DMS153 treated with DMSO at 0.1 percent for 48 hours (cell line): ENCODE measurements around the gene KLK1.
"Not testable (repeated sequence)": the region's sequence is repeated elsewhere in the genome, so short reads cannot be mapped to it uniquely, and the experiment has no call there.

Experiments used
- DNase-seq: peaks from one replicate; lab custom pipeline; 2025; ENCODE audit not compliant: unreplicated experiment; lab: John Stamatoyannopoulos, UW

The KLK1 gene

GRCh38 chr19:50817941-50818858 is 5.4 kb downstream of the KLK1 start:
- DNase-seq: peak; percentile 58

DNA sequence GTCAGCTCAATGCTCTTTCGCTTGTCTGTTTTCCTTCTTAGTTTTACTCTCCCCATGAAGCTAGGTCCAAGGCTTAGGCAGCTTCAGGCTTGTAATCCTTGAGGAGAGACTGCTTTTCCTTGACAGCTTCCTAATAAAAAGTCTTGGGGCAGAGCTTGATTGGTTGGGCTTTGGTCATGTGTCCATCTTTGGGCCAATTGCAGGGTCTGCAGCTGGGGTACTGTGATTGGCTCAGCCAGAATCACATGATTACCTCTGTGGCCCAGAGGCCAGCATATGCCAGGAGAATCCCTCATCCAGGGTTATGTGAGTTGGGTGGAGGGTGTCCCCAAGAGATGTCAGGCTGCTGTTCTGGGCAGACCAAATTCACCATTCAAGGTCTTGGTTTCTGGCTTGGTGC is 8.1 kb downstream of the KLK1 start:
- DNase-seq: no peak

GRCh38 chr19:50814883-50815282 is 8.7 kb downstream of the KLK1 start:
- DNase-seq: no peak

- DNase-seq: no peak
Measured at GRCh38 chr19:50812474-50812873, 11.1 kb downstream of the KLK1 start.

GRCh38 chr19:50811622-50812238 is 11.9 kb downstream of the KLK1 start:
- not testable (repeated sequence) for DNase-seq

- no peak for DNase-seq
Measured at GRCh38 chr19:50808856-50809255, 14.7 kb downstream of the KLK1 start.

- peak; percentile 93 for DNase-seq
Measured at GRCh38 chr19:50804420-50805272, 18.9 kb downstream of the KLK1 start.

DNA sequence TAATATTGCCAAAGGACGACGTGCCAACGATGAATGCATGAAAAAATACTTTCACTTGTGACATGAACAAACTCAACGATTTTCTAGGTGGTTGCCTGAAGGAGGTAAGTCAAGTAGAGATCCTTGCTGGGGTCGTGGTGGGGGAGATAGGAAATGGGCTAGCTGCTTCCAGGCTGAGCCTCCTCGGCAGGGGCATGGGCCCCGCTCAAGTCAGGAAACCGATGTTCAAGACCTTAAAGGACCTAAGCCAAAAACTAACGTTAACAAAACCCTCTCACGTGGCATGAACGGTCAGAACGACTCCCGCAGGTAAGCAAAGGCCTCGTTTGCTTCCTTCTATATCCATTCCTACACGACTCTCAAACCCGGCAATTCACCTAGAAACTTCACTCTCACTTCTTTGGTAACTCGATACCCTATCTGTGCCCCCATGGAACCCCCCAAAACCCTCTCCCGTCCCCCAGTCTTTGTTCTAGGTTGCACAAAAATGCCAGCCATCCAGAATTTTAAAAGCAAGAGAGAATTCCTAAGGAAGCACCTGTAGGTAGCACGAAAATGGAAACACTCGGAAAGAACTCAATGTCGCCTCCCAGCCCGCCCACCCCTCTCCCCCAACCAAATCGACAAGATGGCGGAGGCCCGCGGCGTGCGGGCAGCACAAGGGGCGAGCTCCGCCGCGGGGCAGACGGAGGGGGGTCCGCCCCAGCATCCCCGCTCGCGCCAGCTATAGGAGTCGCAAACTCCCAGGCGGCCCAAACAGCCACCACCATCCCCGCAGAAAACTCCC is 19.8 kb downstream of the KLK1 start:
- no peak for DNase-seq

DNA sequence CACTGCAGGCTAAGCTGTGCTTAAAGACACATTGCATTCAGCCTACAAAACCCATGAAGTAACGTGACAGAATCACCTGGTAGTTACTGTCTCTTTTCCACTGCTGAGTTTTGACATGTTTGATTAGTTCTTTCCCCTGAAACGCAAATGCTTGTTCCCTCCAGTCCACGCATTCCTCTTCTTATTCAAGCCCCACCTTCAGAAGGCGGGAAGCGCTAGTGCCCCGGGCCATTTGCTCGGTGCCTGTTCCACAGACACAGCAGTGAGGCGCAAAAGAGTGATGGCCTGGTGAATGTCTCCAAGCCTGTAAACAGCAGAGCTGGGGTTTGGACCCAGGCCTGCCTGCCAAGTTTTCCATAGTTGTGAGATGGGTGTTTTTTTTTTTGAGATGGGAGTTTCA is 22.5 kb downstream of the KLK1 start:
- no peak for DNase-seq

DNA sequence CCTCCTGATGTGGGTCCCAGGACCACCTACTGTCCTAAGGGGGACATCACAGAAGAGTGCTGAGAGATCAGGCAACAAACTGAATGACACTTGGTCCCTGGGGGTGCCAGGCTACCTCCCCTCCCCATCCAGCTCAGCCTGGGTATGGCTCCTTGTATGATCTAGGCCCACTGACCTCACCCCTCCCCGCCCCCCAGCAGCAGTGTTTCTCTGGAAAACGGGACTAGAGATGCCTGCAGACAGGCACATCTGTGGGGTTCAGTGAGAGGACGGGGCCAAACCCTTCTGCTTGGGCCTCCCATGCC is 24.1 kb downstream of the KLK1 start:
- no peak for DNase-seq

DNA sequence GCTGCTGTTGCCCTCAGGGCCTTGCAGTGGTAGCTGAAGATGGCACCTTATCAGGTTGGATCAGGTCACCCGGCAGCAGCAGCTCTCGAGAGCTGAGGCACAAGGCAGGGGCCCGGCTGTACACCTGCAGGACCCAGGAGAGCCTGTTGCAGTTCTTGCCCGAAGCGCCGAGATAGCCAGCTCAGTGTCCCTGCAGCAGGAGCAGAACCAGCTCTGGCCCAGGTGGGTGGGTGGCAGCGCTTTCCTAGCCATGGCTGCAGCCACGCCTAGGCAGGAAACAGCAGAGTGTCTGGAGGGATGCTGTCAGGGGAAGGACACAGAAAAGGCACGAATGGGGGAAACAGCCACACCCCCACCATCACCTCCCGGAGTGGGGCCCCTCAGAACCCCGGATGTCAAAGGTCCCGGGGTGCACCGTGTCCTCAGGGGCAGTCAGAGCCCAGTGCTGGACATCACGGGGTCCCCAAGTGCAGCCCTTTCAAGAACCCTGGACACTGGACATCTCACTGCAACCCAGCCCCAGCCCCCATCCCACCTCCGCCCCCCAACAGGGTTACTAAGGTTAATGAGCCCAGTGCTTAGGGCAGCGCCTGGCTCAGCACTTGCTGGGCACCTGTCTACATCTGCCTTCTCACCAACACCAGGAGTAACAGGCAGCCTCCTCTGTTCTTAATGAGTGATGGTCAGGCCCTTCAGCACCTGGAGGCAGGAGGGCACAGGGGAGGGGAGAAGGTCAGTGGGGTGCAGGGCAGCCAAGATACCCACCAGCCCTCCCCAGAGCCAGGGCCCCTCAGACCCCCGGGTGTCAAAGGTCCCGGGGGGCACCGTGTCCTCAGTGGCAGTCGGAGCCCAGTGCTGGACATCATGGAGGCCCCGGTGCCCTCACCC is 24.7 kb downstream of the KLK1 start:
- no peak for DNase-seq

- DNase-seq: no peak
Measured at GRCh38 chr19:50797781-50798658, 25.6 kb downstream of the KLK1 start.

DNA sequence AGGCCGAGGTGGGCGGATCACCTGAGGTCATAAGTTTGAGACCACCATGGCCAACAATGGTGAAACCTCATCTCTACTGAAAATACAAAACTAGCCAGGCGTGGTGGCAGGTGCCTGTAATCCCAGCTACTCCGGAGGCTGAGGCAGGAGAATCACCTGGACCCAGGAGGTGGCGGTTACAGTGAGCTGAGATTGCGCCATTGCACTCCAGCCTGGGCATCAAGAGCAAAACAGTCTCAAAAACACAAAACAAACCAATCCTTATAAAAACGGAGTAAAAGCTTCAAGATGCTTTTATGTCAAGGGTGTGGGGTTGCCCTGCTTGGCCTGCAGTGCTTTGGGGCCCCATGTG is 26.2 kb downstream of the KLK1 start:
- no peak for DNase-seq

DNA sequence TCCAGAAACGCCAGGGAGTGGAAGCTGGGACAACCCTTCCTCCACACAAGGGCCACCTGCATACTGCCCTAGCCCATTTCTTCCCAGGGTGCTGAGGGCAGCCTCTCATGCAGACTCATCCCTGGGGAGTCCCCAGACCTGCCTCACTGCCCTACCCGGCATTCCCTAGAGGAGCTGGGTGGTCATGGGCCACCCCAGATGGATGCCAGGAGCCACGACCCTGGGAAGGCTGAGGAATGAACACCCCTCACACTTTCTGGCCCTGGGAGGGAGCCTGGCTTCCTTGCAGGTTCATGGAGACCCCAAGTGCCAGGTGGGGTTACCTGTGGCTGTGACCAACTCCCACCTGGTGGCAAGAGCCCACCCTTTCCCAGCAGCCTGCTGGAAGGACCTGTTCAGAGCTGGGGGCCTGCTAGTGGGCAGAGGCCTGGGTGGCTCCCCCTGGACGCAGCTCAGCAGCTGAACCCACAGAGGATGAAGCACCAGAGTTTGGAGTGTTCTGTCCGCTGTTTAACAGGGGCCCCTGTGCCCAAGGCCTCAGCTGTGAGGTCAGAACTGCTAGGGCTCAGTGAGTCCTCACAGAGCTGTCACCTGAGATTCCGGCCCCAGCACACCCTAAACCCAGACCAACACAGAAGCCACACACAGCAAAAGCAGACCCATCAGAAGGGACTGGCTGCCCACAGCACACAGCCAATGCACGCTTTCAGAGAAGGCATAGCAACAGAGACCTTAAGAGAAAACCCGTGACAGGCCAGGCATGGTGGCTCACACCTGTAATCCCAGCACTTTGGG is 26.8 kb downstream of the KLK1 start:
- no peak for DNase-seq

- no peak for DNase-seq
Measured at GRCh38 chr19:50796128-50796633, 27.4 kb downstream of the KLK1 start.

- DNase-seq: no peak
Measured at GRCh38 chr19:50795664-50796073, 27.9 kb downstream of the KLK1 start.

GRCh38 chr19:50794876-50795663 is 28.5 kb downstream of the KLK1 start:
- no peak for DNase-seq
